IPS DF 4.7 (cell line): ENCODE data around the gene KRT86.
"Not testable (repeated sequence)": the region's sequence is repeated elsewhere in the genome, so short reads cannot be mapped to it uniquely, and the experiment has no call there.

ENCODE experiments used
- DNase-seq: peaks from one replicate; pipeline ENCODE4 v3.0.0-alpha.2; 2013; ENCODE audit warnings: low spot score; ENCODE audit errors: extremely low read depth

KRT86 gene

GRCh38 chr12:52251367-52252051, 22.9 kb upstream of the KRT86 start:
- no peak for DNase-seq

- DNase-seq, result not testable (repeated sequence)
These were observed 22.2 kb upstream of the KRT86 start for GRCh38 chr12:52252175-52252615.

GRCh38 chr12:52252728-52253343, 21.6 kb upstream of the KRT86 start:
- DNase-seq, result no peak

GRCh38 chr12:52253391-52254179, 20.9 kb upstream of the KRT86 start:
- no peak for DNase-seq

GRCh38 chr12:52254180-52254964, 20.1 kb upstream of the KRT86 start:
- no peak for DNase-seq

GRCh38 chr12:52254965-52255751, 19.3 kb upstream of the KRT86 start:
- no peak for DNase-seq

GRCh38 chr12:52255926-52256583, 18.4 kb upstream of the KRT86 start:
- DNase-seq, result no peak

GRCh38 chr12:52256584-52256935, 17.9 kb upstream of the KRT86 start:
- no peak for DNase-seq

GRCh38 chr12:52257074-52257551, 17.3 kb upstream of the KRT86 start:
- no peak for DNase-seq

- DNase-seq, result not testable (repeated sequence)
These were observed 16.5 kb upstream of the KRT86 start for GRCh38 chr12:52257922-52258321.

GRCh38 chr12:52258335-52258901, 16.0 kb upstream of the KRT86 start:
- no peak for DNase-seq

GRCh38 chr12:52259657-52260243, 14.7 kb upstream of the KRT86 start:
- DNase-seq, result no peak

- DNase-seq, result no peak
These were observed 13.9 kb upstream of the KRT86 start for GRCh38 chr12:52260361-52261207.

GRCh38 chr12:52261208-52261484, 13.3 kb upstream of the KRT86 start:
- no peak for DNase-seq

- DNase-seq, result no peak
These were observed 12.2 kb upstream of the KRT86 start for GRCh38 chr12:52262286-52262685.

GRCh38 chr12:52263761-52264434, 10.5 kb upstream of the KRT86 start:
- DNase-seq, result no peak

- no peak for DNase-seq
These were observed 10.0 kb upstream of the KRT86 start for GRCh38 chr12:52264435-52264825.

- no peak for DNase-seq
These were observed 7.9 kb upstream of the KRT86 start for GRCh38 chr12:52266514-52266913.
